H9 (cell line): ENCODE results near the gene USP53. TPM values are rescaled to one million over a fixed set of nuclear protein-coding genes. Genes with fewer than 3 reads are reported as not detected.

ENCODE experiments used
- DNase-seq: peaks from one replicate; pipeline ENCODE4 v3.0.0-alpha.2; 2017
- H2AFZ ChIP-seq: one replicate; pipeline ENCODE4 v1.6.1; 2013; ENCODE audit warnings: mild to moderate bottlenecking, low read length, control low read depth, moderate library complexity
- H2AK5ac ChIP-seq: 2 replicates; pipeline ENCODE4 v1.6.1; 2013; ENCODE audit warnings: low read length, control low read depth, mixed read lengths; ENCODE audit not compliant: insufficient read length
- H2BK120ac ChIP-seq: one replicate; pipeline ENCODE4 v1.6.1; 2013; ENCODE audit warnings: low read depth, mild to moderate bottlenecking, low read length, control low read depth, inconsistent platforms; ENCODE audit not compliant: poor library complexity, severe bottlenecking
- H2BK12ac ChIP-seq: 2 replicates; pipeline ENCODE4 v1.6.1; 2013; ENCODE audit warnings: low read length, control low read depth, mixed read lengths, low read depth; ENCODE audit not compliant: insufficient read length
- H2BK15ac ChIP-seq: 2 replicates; pipeline ENCODE4 v1.6.1; 2013; ENCODE audit warnings: low read depth, low read length, control low read depth
- H2BK20ac ChIP-seq: one replicate; pipeline ENCODE4 v1.6.1; 2013; ENCODE audit warnings: low read depth, mild to moderate bottlenecking, low read length, control low read depth, inconsistent platforms; ENCODE audit not compliant: poor library complexity, severe bottlenecking
- H2BK5ac ChIP-seq: 2 replicates; pipeline ENCODE4 v1.6.1; 2013; ENCODE audit warnings: low read length, control low read depth, mixed read lengths; ENCODE audit not compliant: insufficient read length
- H3K14ac ChIP-seq: 2 replicates; pipeline ENCODE4 v1.6.1; 2013; ENCODE audit warnings: low read length, control low read depth; ENCODE audit not compliant: insufficient read depth
- H3K18ac ChIP-seq: 2 replicates; pipeline ENCODE4 v1.6.1; 2013; ENCODE audit warnings: low read depth, mild to moderate bottlenecking, mixed read lengths, low read length, control low read depth; ENCODE audit not compliant: insufficient read length
- H3K23ac ChIP-seq: 2 replicates; pipeline ENCODE4 v1.6.1; 2013; ENCODE audit warnings: low read length, control low read depth, mixed read lengths, low read depth; ENCODE audit not compliant: insufficient read length
- H3K23me2 ChIP-seq: 2 replicates; pipeline ENCODE4 v1.6.1; 2013; ENCODE audit warnings: low read depth, mild to moderate bottlenecking, mixed read lengths, low read length, control low read depth; ENCODE audit not compliant: insufficient read length, poor library complexity, severe bottlenecking
- H3K27ac ChIP-seq: 2 replicates; pipeline ENCODE4 v1.5.1; 2013; ENCODE audit warnings: low read length, control low read depth, mixed read lengths, low read depth; ENCODE audit not compliant: insufficient read length
- H3K27me3 ChIP-seq: 2 replicates; pipeline ENCODE4 v1.6.1; 2013; ENCODE audit warnings: low read length, control low read depth, inconsistent platforms; ENCODE audit not compliant: insufficient read depth
- H3K4ac ChIP-seq: 2 replicates; pipeline ENCODE4 v1.6.1; 2013; ENCODE audit warnings: low read depth, mild to moderate bottlenecking, control low read depth, inconsistent platforms, low read length, moderate library complexity
- H3K4me1 ChIP-seq: 2 replicates; pipeline ENCODE4 v1.6.1; 2013; ENCODE audit warnings: low read length, control low read depth, inconsistent platforms; ENCODE audit not compliant: insufficient read depth
- H3K4me2 ChIP-seq: 2 replicates; pipeline ENCODE4 v1.6.1; 2013; ENCODE audit warnings: low read length, control low read depth, mixed read lengths; ENCODE audit not compliant: insufficient read length, insufficient read depth
- H3K56ac ChIP-seq: 2 replicates; pipeline ENCODE4 v1.6.1; 2013; ENCODE audit warnings: low read depth, mild to moderate bottlenecking, mixed read lengths, low read length, control low read depth; ENCODE audit not compliant: insufficient read length
- H3K79me1 ChIP-seq: 2 replicates; pipeline ENCODE4 v1.6.1; 2013; ENCODE audit warnings: low read depth, mild to moderate bottlenecking, moderate library complexity, low read length, control low read depth, inconsistent platforms; ENCODE audit not compliant: insufficient read depth, poor library complexity, severe bottlenecking
- H3K79me2 ChIP-seq: 2 replicates; pipeline ENCODE4 v1.6.1; 2013; ENCODE audit warnings: low read length, control low read depth, inconsistent platforms; ENCODE audit not compliant: insufficient read depth
- H3K9ac ChIP-seq: 2 replicates; pipeline ENCODE4 v1.6.1; 2013; ENCODE audit warnings: low read length, control low read depth, mixed read lengths; ENCODE audit not compliant: insufficient read length; ENCODE audit errors: extremely low read depth
- H3K9me3 ChIP-seq: one replicate; pipeline ENCODE4 v1.6.1; 2013; ENCODE audit warnings: low read depth, low read length, inconsistent platforms; ENCODE audit not compliant: control insufficient read depth
- H3T11ph ChIP-seq: one replicate; pipeline ENCODE4 v1.6.1; 2013; ENCODE audit warnings: mild to moderate bottlenecking, low read length, control low read depth, inconsistent platforms
- H4K20me1 ChIP-seq: one replicate; pipeline ENCODE4 v1.6.1; 2013; ENCODE audit not compliant: control insufficient read depth, insufficient read length, insufficient read depth
- H4K5ac ChIP-seq: 2 replicates; pipeline ENCODE4 v1.6.1; 2013; ENCODE audit warnings: low read depth, mild to moderate bottlenecking, mixed read lengths, low read length, control low read depth; ENCODE audit not compliant: insufficient read length
- H4K8ac ChIP-seq: replicated peaks from 2 replicates; pipeline ENCODE4 v1.6.1; 2013; ENCODE audit warnings: low read length, control low read depth, mixed read lengths, low read depth; ENCODE audit not compliant: insufficient read length
- H4K91ac ChIP-seq: 2 replicates; pipeline ENCODE4 v1.6.1; 2013; ENCODE audit warnings: low read depth, mild to moderate bottlenecking, moderate library complexity, mixed read lengths, low read length, control low read depth; ENCODE audit not compliant: insufficient read length
- H3K27ac Mint-ChIP-seq, 3 experiments: 2 replicates in 2 of 3; 3 replicates in 1 of 3; pipeline ENCODE4 v1.8.0; 2020 to 2021; ENCODE audit warnings: mixed read lengths in 3 of 3, mild to moderate bottlenecking in 1 of 3, moderate library complexity in 1 of 3
- H3K27me3 Mint-ChIP-seq: 2 replicates; pipeline ENCODE4 v1.8.0; 2021; ENCODE audit warnings: low read depth, mild to moderate bottlenecking, moderate library complexity, mixed read lengths
- H3K36me3 Mint-ChIP-seq, 3 experiments: 2 replicates in 2 of 3; 3 replicates in 1 of 3; pipeline ENCODE4 v1.8.0; 2020 to 2021; ENCODE audit warnings: low read depth in 3 of 3, mixed read lengths in 3 of 3; ENCODE audit not compliant: insufficient read depth in 1 of 3
- H3K4me1 Mint-ChIP-seq, 2 experiments: 2 replicates each; pipeline ENCODE4 v1.8.0; 2020; ENCODE audit warnings: mixed read lengths in 2 of 2
- H3K4me3 Mint-ChIP-seq, 2 experiments: 2 replicates in 1 of 2; 3 replicates in 1 of 2; pipeline ENCODE4 v1.8.0; 2020 to 2021; ENCODE audit warnings: mild to moderate bottlenecking in 2 of 2, mixed read lengths in 2 of 2, moderate library complexity in 1 of 2
- H3K9me3 Mint-ChIP-seq, 2 experiments: 2 replicates in 1 of 2; 3 replicates in 1 of 2; pipeline ENCODE4 v1.8.0; 2020; ENCODE audit warnings: mild to moderate bottlenecking in 2 of 2, mixed read lengths in 2 of 2, moderate library complexity in 1 of 2
- CTCF ChIP-seq: fragments of 200-600 bp; sonication (generic); conservative IDR thresholded peaks from 3 replicates; pipeline ENCODE4 v1.8.0; 2021; ENCODE audit warnings: antibody characterized with exemption, mild to moderate bottlenecking
- WGBS: extraction: QIAGEN DNeasy Blood & Tissue Kit; methylation state at CpG from one replicate; pipeline ENCODE4 v1.1.7; 2013; ENCODE audit warnings: missing lambda C conversion rate, low lambda C conversion rate, mixed read lengths; ENCODE audit not compliant: insufficient read length; ENCODE audit errors: extremely low coverage; 5-methylcytosine and 5-hydroxymethylcytosine counted together
- total RNA-seq: library from RNA; stranded (reverse); gene quantifications from 2 replicates; pipeline ENCODE4 v1.2.1, GENCODE V29; 2021

USP53 gene
- total RNA-seq, 1 experiment from 2014 or later, result 18.4 TPM

- H3K9me3 ChIP-seq, result no peaks in the 10 kb centered on the region
- no peaks in the 10 kb centered on the region for H3K23me2 ChIP-seq
- H3K14ac ChIP-seq, result no peak overlapping the region
- no peak overlapping the region for H3K27ac Mint-ChIP-seq
- peaks cover 0 to 12% (median 9%) of the 10 kb centered on the region in 3 experiments; a peak in 4 of 7 replicates for H3K36me3 Mint-ChIP-seq
- no peak overlapping the region for H3K4me2 ChIP-seq
- no peak overlapping the region for H3K4me3 Mint-ChIP-seq
- H4K5ac ChIP-seq, result no peak overlapping the region
- H3K4ac ChIP-seq, result no peak overlapping the region
- no peak overlapping the region for H3K56ac ChIP-seq
- no peak overlapping the region for H3K9ac ChIP-seq
- peaks cover 3% of the 10 kb centered on the region; the same call in 1 of the 2 replicates for H3K4me1 ChIP-seq
- no peak for TF ChIP-seq CTCF
- H2BK5ac ChIP-seq, result no peak overlapping the region
- H3K27ac ChIP-seq, result no peak overlapping the region
- no peaks in the 10 kb centered on the region for H3K9me3 Mint-ChIP-seq
- no peak overlapping the region for H2BK12ac ChIP-seq
- no peaks in the 10 kb centered on the region for H3K79me2 ChIP-seq
- no peak overlapping the region for H3T11ph ChIP-seq
- peaks cover 10 to 15% of the 10 kb centered on the region in 2 experiments for H3K4me1 Mint-ChIP-seq
- H4K8ac ChIP-seq, result no peak overlapping the region
- no peaks in the 10 kb centered on the region for H4K20me1 ChIP-seq
- no peak overlapping the region for H3K18ac ChIP-seq
- H3K79me1 ChIP-seq, result no peaks in the 10 kb centered on the region
- no CpG with 5 or more reads among the region's 2 CpGs for WGBS
- no peak overlapping the region for H2BK120ac ChIP-seq
- no peak overlapping the region for H2AK5ac ChIP-seq
- H2AFZ ChIP-seq, result no peak overlapping the region
- no peak for DNase-seq
- no peaks in the 10 kb centered on the region for H3K27me3 ChIP-seq
- H3K23ac ChIP-seq, result no peak overlapping the region
- H2BK20ac ChIP-seq, result no peak overlapping the region
- no peak overlapping the region for H2BK15ac ChIP-seq
- no peak overlapping the region for H4K91ac ChIP-seq
- H3K27me3 Mint-ChIP-seq, result no peaks in the 10 kb centered on the region
Measured at GRCh38 chr4:119281393-119281792, 68.9 kb downstream of the USP53 start.
